HEK293 (cell line): ENCODE data around the gene PSMD6.

Experiments
- CTCF ChIA-PET: fragments of 350-600 bp; formaldehyde crosslinking; extraction: SDS; loops from one replicate; lab custom pipeline; 2021; ENCODE audit warnings: antibody characterized with exemption; lab: Yijun Ruan, JAX
- POLR2A ChIA-PET: fragments of 300-600 bp; formaldehyde crosslinking; extraction: SDS; loops from one replicate; lab custom pipeline; 2020; ENCODE audit warnings: antibody characterized with exemption, inconsistent platforms; lab: Yijun Ruan, JAX
- H3K27ac ChIP-seq: fragments of 200-500 bp; sonication (Bioruptor generic); 2 replicates; pipeline ENCODE4 v1.5.1; 2014; ENCODE audit warnings: low read depth, low read length, control low read depth, inconsistent platforms; ENCODE audit errors: extremely low read depth
- H3K36me3 ChIP-seq, 2 experiments: fragments of 200-500 bp in 1 of 2; sonication (Bioruptor generic) in 1 of 2; 1 replicate in 1 of 2; 2 replicates in 1 of 2; pipeline ENCODE4 v1.5.1; 2014 to 2017; ENCODE audit warnings: inconsistent platforms in 2 of 2, low read length in 2 of 2; ENCODE audit not compliant: control insufficient read depth in 2 of 2, insufficient read depth in 1 of 2
- H3K4me1 ChIP-seq: fragments of 200-500 bp; sonication (Bioruptor generic); 2 replicates; pipeline ENCODE4 v1.5.1; 2014; ENCODE audit warnings: mild to moderate bottlenecking, low read length, inconsistent platforms; ENCODE audit not compliant: control insufficient read depth, insufficient read depth
- H3K4me3 ChIP-seq: 2 replicates; pipeline ENCODE4 v1.5.1; 2011; ENCODE audit warnings: low read depth, mild to moderate bottlenecking, control low read depth, low read length, moderate library complexity
- H3K9me3 ChIP-seq: fragments of 200-500 bp; sonication (Bioruptor generic); 2 replicates; pipeline ENCODE4 v1.5.1; 2014; ENCODE audit warnings: low read depth, low read length, inconsistent platforms; ENCODE audit not compliant: control insufficient read depth, insufficient read depth
- EGR2 ChIP-seq: fragments of 450-650 bp; formaldehyde crosslinking; IDR thresholded peaks from 2 replicates; pipeline ENCODE4 v1.5.1; 2016; ENCODE audit warnings: low read depth, missing biosample characterization, missing genetic modification characterization
- GLI2 ChIP-seq: fragments of 450-650 bp; formaldehyde crosslinking; IDR thresholded peaks from 2 replicates; pipeline ENCODE4; 2017; ENCODE audit warnings: missing biosample characterization, missing genetic modification characterization, low read depth, borderline replicate concordance
- REPIN1 ChIP-seq: fragments of 450-650 bp; formaldehyde crosslinking; IDR thresholded peaks from 2 replicates; pipeline ENCODE4 v1.5.1; 2017; ENCODE audit warnings: missing biosample characterization, missing genetic modification characterization, low read depth
- YY2 ChIP-seq: fragments of 450-650 bp; formaldehyde crosslinking; IDR thresholded peaks from 2 replicates; pipeline ENCODE4 v1.5.1; 2016; ENCODE audit warnings: missing biosample characterization, missing genetic modification characterization
- ZBTB7A ChIP-seq: fragments of 450-650 bp; formaldehyde crosslinking; IDR thresholded peaks from 2 replicates; pipeline ENCODE4 v1.5.1; 2016; ENCODE audit warnings: low read depth, missing biosample characterization, missing genetic modification characterization
- ZFP41 ChIP-seq: fragments of 450-650 bp; formaldehyde crosslinking; IDR thresholded peaks from 2 replicates; pipeline ENCODE4 v1.5.1; 2016; ENCODE audit warnings: missing biosample characterization, missing genetic modification characterization, borderline replicate concordance
- ZNF112 ChIP-seq: fragments of 450-650 bp; formaldehyde crosslinking; IDR thresholded peaks from 2 replicates; pipeline ENCODE4 v1.5.0; 2017; ENCODE audit warnings: missing biosample characterization, missing genetic modification characterization
- ZNF221 ChIP-seq: fragments of 450-650 bp; formaldehyde crosslinking; IDR thresholded peaks from 2 replicates; pipeline ENCODE4 v1.5.1; 2017; ENCODE audit warnings: missing biosample characterization, missing genetic modification characterization, borderline replicate concordance
- ZNF341 ChIP-seq: fragments of 450-650 bp; formaldehyde crosslinking; IDR thresholded peaks from 2 replicates; pipeline ENCODE4; 2016; ENCODE audit warnings: low read depth, missing biosample characterization, missing genetic modification characterization
- ZNF394 ChIP-seq: fragments of 450-650 bp; formaldehyde crosslinking; IDR thresholded peaks from 2 replicates; pipeline ENCODE4 v1.5.1; 2016; ENCODE audit warnings: missing biosample characterization, missing genetic modification characterization, mild to moderate bottlenecking, moderate library complexity, borderline replicate concordance
- ZNF416 ChIP-seq: fragments of 450-650 bp; formaldehyde crosslinking; IDR thresholded peaks from 2 replicates; pipeline ENCODE4 v1.5.1; 2016; ENCODE audit warnings: missing biosample characterization, missing genetic modification characterization
- ZNF426 ChIP-seq: fragments of 450-650 bp; formaldehyde crosslinking; IDR thresholded peaks from 2 replicates; pipeline ENCODE4 v1.5.1; 2017; ENCODE audit warnings: missing biosample characterization, missing genetic modification characterization, mild to moderate bottlenecking, inconsistent platforms, moderate library complexity
- ZNF529 ChIP-seq: fragments of 450-650 bp; formaldehyde crosslinking; IDR thresholded peaks from 2 replicates; pipeline ENCODE4 v1.5.1; 2017; ENCODE audit warnings: missing genetic modification characterization, missing biosample characterization; ENCODE audit not compliant: insufficient replicate concordance
- ZNF530 ChIP-seq: fragments of 450-650 bp; formaldehyde crosslinking; IDR thresholded peaks from 2 replicates; pipeline ENCODE4 v1.5.1; 2016; ENCODE audit warnings: low read depth, missing biosample characterization, missing genetic modification characterization
- ZNF626 ChIP-seq: fragments of 450-650 bp; sonication (Bioruptor Pico); formaldehyde crosslinking; IDR thresholded peaks from 2 replicates; pipeline ENCODE4 v1.5.1; 2018; ENCODE audit warnings: missing biosample characterization, missing genetic modification characterization, inconsistent platforms
- ZNF658 ChIP-seq: fragments of 450-650 bp; formaldehyde crosslinking; IDR thresholded peaks from 2 replicates; pipeline ENCODE4; 2016; ENCODE audit warnings: missing biosample characterization, missing genetic modification characterization
- ZNF660 ChIP-seq: fragments of 450-650 bp; IDR thresholded peaks from 2 replicates; pipeline ENCODE4 v1.5.1; 2018; ENCODE audit warnings: missing biosample characterization, mild to moderate bottlenecking, missing genetic modification characterization
- ZNF747 ChIP-seq: fragments of 450-650 bp; formaldehyde crosslinking; IDR thresholded peaks from 2 replicates; pipeline ENCODE4 v1.5.1; 2016; ENCODE audit warnings: missing biosample characterization, missing genetic modification characterization
- ZNF777 ChIP-seq: fragments of 450-650 bp; formaldehyde crosslinking; IDR thresholded peaks from 2 replicates; pipeline ENCODE4 v1.5.1; 2017; ENCODE audit warnings: missing biosample characterization, missing genetic modification characterization, borderline replicate concordance
- ZNF830 ChIP-seq: fragments of 450-650 bp; IDR thresholded peaks from 2 replicates; pipeline ENCODE4 v1.5.0; 2018; ENCODE audit warnings: missing biosample characterization, missing genetic modification characterization, low read depth, mild to moderate bottlenecking, moderate library complexity
- TF ChIP-seq, protein P1 (sequence below): fragments of 450-650 bp; formaldehyde crosslinking; IDR thresholded peaks from 2 replicates; pipeline ENCODE4 v1.5.1; 2016; ENCODE audit warnings: missing biosample characterization, missing genetic modification characterization
- TF ChIP-seq, protein P2 (sequence below): fragments of 450-650 bp; formaldehyde crosslinking; IDR thresholded peaks from 2 replicates; pipeline ENCODE4 v1.5.1; 2016; ENCODE audit warnings: missing biosample characterization, missing genetic modification characterization, borderline replicate concordance

PSMD6 gene

DNA sequence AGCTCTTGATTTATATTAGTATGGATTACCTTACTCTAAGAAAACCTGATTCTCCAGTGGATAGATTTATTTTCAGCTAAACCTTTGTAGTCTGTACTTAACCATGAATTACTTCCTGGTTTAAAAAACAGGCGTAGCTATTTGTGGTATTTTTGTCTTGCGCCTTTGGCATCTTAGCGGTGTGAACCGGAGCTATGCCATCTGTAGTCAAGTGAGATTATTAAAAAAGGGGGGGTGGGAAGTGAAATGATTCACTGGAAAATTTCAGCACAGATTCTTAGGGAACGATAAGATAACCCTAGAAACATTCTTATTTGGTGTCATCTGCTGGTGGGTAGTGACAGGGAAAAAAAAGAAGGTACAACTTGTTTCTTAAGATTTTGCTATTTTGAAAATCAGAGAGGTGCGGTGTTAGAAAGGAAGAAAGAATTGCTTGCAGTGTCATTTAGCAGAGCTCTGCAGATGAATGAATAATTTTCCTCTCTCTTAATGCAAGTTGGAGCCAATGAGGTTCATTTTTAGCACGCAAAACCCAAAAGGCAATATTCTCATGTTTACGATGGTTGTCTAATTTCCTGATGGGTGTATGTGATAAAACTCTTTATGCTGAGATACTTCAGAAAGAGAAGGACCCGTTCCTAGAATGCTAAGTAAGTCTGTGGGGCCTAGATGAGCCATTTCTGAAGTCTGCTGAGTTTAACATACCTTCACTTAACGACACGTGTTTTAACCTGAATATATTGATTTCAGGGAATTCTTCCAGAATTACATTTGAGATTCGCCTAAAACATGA lies 44.0 kb downstream of the PSMD6 start:
- ChIA-PET POLR2A (no interaction called here), CTCF (interaction anchor here (0.6 to 1.0 kb wide), 5 partner anchors 14 to 52 kb away, joined by 3 to 8 read pairs (median 3); no protein-coding TSS in a partner anchor)
- Histone ChIP-seq H3K27ac (no peak overlapping the region), H3K36me3 (peaks cover 0 to 35% of the 10 kb centered on the region in 2 experiments; a peak in 1 of 3 replicates), H3K9me3 (no peaks in the 10 kb centered on the region), H3K4me1 (peaks cover 7% of the 10 kb centered on the region; the same call in 1 of the 2 replicates), H3K4me3 (no peak overlapping the region)
- TF ChIP-seq EGR2 (tag by site-specific recombination) (no peak), ZNF341 (tag by site-specific recombination) (no peak), ZNF221 (tag by site-specific recombination) (no peak)

DNA sequence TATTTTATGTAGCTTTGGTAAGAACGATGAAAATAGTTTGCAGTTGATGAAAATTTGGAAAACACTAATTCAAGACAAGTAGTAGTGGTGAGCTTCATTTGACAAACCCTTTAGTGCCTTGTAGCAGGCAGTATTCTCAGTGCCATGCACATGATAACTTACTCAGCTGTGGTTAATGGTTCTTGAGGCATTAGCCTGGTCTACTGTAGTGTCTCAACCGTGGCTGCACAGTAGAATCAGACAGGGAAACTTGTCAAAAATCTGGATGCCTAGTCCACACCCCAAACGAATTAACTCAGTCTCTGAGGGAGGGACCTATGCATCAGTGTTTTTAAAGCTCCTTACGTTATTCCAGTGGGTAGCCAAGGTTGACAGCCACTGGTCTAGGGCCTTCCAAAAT lies 45.4 kb downstream of the PSMD6 start:
- TF ChIP-seq ZNF626 (tag by site-specific recombination) (no peak), ZNF747 (tag by site-specific recombination) (no peak), ZNF830 (no peak), ZNF416 (tag by site-specific recombination) (no peak), ZNF530 (tag by site-specific recombination) (no peak), ZNF394 (tag by site-specific recombination) (no peak)
- Histone ChIP-seq H3K4me1 (peaks cover 7% of the 10 kb centered on the region; the same call in 1 of the 2 replicates), H3K36me3 (peaks cover 0 to 35% of the 10 kb centered on the region in 2 experiments; a peak in 1 of 3 replicates), H3K4me3 (no peak overlapping the region), H3K27ac (no peak overlapping the region), H3K9me3 (no peaks in the 10 kb centered on the region)
- POLR2A ChIA-PET, result no interaction called here
- CTCF ChIA-PET, result interaction anchor here (1.0 to 3.0 kb wide), 2 partner anchors 16 to 160 kb away, joined by 3 to 12 read pairs; no protein-coding TSS in a partner anchor

DNA sequence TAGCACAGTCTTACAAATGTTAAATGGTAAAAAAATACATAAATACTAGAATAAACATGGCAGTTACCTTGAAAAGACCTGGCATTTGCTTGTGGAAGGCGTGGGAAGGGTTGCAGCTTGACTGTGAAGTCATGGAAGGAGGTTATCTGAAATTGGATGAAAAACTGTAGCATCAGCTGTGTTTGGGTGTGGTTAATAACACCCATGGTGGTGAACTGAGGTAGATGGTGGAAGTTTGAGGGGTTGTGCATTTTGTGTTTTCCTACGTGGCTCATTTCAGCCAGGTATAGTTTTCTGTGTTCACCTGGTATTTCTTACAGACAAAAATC lies 46.5 kb downstream of the PSMD6 start:
- no peak overlapping the region for H3K4me3 ChIP-seq
- TF ChIP-seq ZFP41, result no peak
- no peak for TF ChIP-seq ZBTB7A
- TF ChIP-seq, protein P1, sequence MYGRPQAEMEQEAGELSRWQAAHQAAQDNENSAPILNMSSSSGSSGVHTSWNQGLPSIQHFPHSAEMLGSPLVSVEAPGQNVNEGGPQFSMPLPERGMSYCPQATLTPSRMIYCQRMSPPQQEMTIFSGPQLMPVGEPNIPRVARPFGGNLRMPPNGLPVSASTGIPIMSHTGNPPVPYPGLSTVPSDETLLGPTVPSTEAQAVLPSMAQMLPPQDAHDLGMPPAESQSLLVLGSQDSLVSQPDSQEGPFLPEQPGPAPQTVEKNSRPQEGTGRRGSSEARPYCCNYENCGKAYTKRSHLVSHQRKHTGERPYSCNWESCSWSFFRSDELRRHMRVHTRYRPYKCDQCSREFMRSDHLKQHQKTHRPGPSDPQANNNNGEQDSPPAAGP (tag by site-specific recombination), result no peak
- TF ChIP-seq ZNF529 (tag by site-specific recombination), result no peak
- no peak for TF ChIP-seq GLI2
- no peak for TF ChIP-seq EGR2 (tag by site-specific recombination)
- TF ChIP-seq ZNF777, result no peak
- TF ChIP-seq, protein P2, sequence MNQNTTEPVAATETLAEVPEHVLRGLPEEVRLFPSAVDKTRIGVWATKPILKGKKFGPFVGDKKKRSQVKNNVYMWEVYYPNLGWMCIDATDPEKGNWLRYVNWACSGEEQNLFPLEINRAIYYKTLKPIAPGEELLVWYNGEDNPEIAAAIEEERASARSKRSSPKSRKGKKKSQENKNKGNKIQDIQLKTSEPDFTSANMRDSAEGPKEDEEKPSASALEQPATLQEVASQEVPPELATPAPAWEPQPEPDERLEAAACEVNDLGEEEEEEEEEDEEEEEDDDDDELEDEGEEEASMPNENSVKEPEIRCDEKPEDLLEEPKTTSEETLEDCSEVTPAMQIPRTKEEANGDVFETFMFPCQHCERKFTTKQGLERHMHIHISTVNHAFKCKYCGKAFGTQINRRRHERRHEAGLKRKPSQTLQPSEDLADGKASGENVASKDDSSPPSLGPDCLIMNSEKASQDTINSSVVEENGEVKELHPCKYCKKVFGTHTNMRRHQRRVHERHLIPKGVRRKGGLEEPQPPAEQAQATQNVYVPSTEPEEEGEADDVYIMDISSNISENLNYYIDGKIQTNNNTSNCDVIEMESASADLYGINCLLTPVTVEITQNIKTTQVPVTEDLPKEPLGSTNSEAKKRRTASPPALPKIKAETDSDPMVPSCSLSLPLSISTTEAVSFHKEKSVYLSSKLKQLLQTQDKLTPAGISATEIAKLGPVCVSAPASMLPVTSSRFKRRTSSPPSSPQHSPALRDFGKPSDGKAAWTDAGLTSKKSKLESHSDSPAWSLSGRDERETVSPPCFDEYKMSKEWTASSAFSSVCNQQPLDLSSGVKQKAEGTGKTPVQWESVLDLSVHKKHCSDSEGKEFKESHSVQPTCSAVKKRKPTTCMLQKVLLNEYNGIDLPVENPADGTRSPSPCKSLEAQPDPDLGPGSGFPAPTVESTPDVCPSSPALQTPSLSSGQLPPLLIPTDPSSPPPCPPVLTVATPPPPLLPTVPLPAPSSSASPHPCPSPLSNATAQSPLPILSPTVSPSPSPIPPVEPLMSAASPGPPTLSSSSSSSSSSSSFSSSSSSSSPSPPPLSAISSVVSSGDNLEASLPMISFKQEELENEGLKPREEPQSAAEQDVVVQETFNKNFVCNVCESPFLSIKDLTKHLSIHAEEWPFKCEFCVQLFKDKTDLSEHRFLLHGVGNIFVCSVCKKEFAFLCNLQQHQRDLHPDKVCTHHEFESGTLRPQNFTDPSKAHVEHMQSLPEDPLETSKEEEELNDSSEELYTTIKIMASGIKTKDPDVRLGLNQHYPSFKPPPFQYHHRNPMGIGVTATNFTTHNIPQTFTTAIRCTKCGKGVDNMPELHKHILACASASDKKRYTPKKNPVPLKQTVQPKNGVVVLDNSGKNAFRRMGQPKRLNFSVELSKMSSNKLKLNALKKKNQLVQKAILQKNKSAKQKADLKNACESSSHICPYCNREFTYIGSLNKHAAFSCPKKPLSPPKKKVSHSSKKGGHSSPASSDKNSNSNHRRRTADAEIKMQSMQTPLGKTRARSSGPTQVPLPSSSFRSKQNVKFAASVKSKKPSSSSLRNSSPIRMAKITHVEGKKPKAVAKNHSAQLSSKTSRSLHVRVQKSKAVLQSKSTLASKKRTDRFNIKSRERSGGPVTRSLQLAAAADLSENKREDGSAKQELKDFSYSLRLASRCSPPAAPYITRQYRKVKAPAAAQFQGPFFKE (tag by site-specific recombination), result no peak
- TF ChIP-seq ZNF112 (tag by site-specific recombination), result no peak
- no peak for TF ChIP-seq YY2 (tag by site-specific recombination)
- no peak for TF ChIP-seq REPIN1 (tag by site-specific recombination)
- TF ChIP-seq ZNF660 (tag by site-specific recombination), result no peak
- no peak for TF ChIP-seq ZNF658 (tag by site-specific recombination)
- TF ChIP-seq ZNF426 (tag by site-specific recombination), result no peak
- no peak overlapping the region for H3K27ac ChIP-seq
- ChIA-PET POLR2A (no interaction called here), CTCF (interaction anchor here (1.2 to 3.0 kb wide), 3 partner anchors 14 to 67 kb away, joined by 3 to 12 read pairs (median 3); no protein-coding TSS in a partner anchor)
- H3K9me3 ChIP-seq, result no peaks in the 10 kb centered on the region
- H3K4me1 ChIP-seq, result peaks cover 12% of the 10 kb centered on the region; the same call in 1 of the 2 replicates
- H3K36me3 ChIP-seq, result peaks cover 0 to 26% of the 10 kb centered on the region in 2 experiments; a peak in 1 of 3 replicates
